ENCODE data around the gene RAB28. TPM values are rescaled to one million over a fixed set of nuclear protein-coding genes. Genes with fewer than 3 reads are reported as not detected.
"Not testable (repeated sequence)": the region's sequence is repeated elsewhere in the genome, so short reads cannot be mapped to it uniquely, and the experiment has no call there.

The RAB28 gene
- total RNA-seq, 2 experiments from 2014 or later: 15.6 to 16.7 TPM

- CTCF ChIA-PET: interaction anchor here (1.1 to 1.5 kb wide), 5 partner anchors 8 to 57 kb away, joined by 3 read pairs; no protein-coding TSS in a partner anchor
- Mint-ChIP-seq H3K4me3 (no peak overlapping the region), H3K27me3 (ENCODE audit: low read depth) (no peaks in the 10 kb centered on the region), H3K27ac (no peak overlapping the region), H3K9me3 (peaks cover 16% of the 10 kb centered on the region), H3K4me1 (ENCODE audit: low read depth) (peaks cover 30% of the 10 kb centered on the region), H3K36me3 (ENCODE audit: low read depth) (peaks cover 33% of the 10 kb centered on the region)
- intact Hi-C loops (cut with micrococcal nuclease): no loop called here
- no peak for DNase-seq
Measured at GRCh38 chr4:13432453-13432852, 51.7 kb downstream of the RAB28 start.

- H3K4me3 Mint-ChIP-seq: no peak overlapping the region
- CTCF ChIA-PET: interaction anchor here (0.5 to 1.5 kb wide), 10 partner anchors 9 to 287 kb away, joined by 3 to 5 read pairs (median 3); no protein-coding TSS in a partner anchor
- H3K4me1 Mint-ChIP-seq (ENCODE audit: low read depth): peaks cover 23% of the 10 kb centered on the region
- DNase-seq: no peak
- peaks cover 2% of the 10 kb centered on the region for H3K9me3 Mint-ChIP-seq
- H3K36me3 Mint-ChIP-seq (ENCODE audit: low read depth): peaks cover 26% of the 10 kb centered on the region
- H3K27me3 Mint-ChIP-seq (ENCODE audit: low read depth): no peaks in the 10 kb centered on the region
- H3K27ac Mint-ChIP-seq: no peak overlapping the region
- intact Hi-C loops (cut with micrococcal nuclease): loop anchor here (1.0 kb wide), 1 partner anchor 579 kb away; no protein-coding TSS in a partner anchor
Measured at GRCh38 chr4:13430834-13431568, 53.1 kb downstream of the RAB28 start.

GRCh38 chr4:13427599-13428325 is 56.4 kb downstream of the RAB28 start:
- H3K27me3 Mint-ChIP-seq (ENCODE audit: low read depth): no peaks in the 10 kb centered on the region
- CTCF ChIA-PET: interaction anchor here (0.6 kb wide), 2 partner anchors 38 to 619 kb away, joined by 3 read pairs; no protein-coding TSS in a partner anchor
- H3K4me1 Mint-ChIP-seq (ENCODE audit: low read depth): no peaks in the 10 kb centered on the region
- intact Hi-C loops (cut with micrococcal nuclease): no loop called here
- H3K36me3 Mint-ChIP-seq (ENCODE audit: low read depth): peaks cover 41% of the 10 kb centered on the region
- no peak overlapping the region for H3K27ac Mint-ChIP-seq
- no peak for DNase-seq
- H3K4me3 Mint-ChIP-seq: no peak overlapping the region
- H3K9me3 Mint-ChIP-seq: peaks cover 3% of the 10 kb centered on the region

GRCh38 chr4:13415068-13415785 is 68.9 kb downstream of the RAB28 start:
- Mint-ChIP-seq H3K27me3 (ENCODE audit: low read depth) (no peaks in the 10 kb centered on the region), H3K27ac (no peak overlapping the region), H3K36me3 (ENCODE audit: low read depth) (peaks cover 39% of the 10 kb centered on the region), H3K4me3 (no peak overlapping the region), H3K9me3 (peaks cover 18% of the 10 kb centered on the region), H3K4me1 (ENCODE audit: low read depth) (peaks cover 33% of the 10 kb centered on the region)
- intact Hi-C loops (cut with micrococcal nuclease): no loop called here
- DNase-seq: no peak
- CTCF ChIA-PET: no interaction called here

- Mint-ChIP-seq H3K4me1 (ENCODE audit: low read depth) (peaks cover 25% of the 10 kb centered on the region), H3K27me3 (ENCODE audit: low read depth) (no peaks in the 10 kb centered on the region), H3K27ac (no peak overlapping the region), H3K36me3 (ENCODE audit: low read depth) (peaks cover 35% of the 10 kb centered on the region), H3K4me3 (no peak overlapping the region), H3K9me3 (peaks cover 7% of the 10 kb centered on the region)
- intact Hi-C loops (cut with micrococcal nuclease): no loop called here
- DNase-seq: no peak
- CTCF ChIA-PET: interaction anchor here (1.0 kb wide), 1 partner anchor 18 kb away, joined by 3 read pairs; no protein-coding TSS in a partner anchor
Measured at GRCh38 chr4:13413729-13414437, 70.3 kb downstream of the RAB28 start.

- H3K4me3 Mint-ChIP-seq: no peak overlapping the region
- DNase-seq: no peak
- intact Hi-C loops (cut with micrococcal nuclease): no loop called here
- H3K9me3 Mint-ChIP-seq: peaks cover 6% of the 10 kb centered on the region
- no peak overlapping the region for H3K27ac Mint-ChIP-seq
- CTCF ChIA-PET: interaction anchor here (0.6 kb wide), 1 partner anchor 54 kb away, joined by 4 read pairs; no protein-coding TSS in a partner anchor
- H3K27me3 Mint-ChIP-seq (ENCODE audit: low read depth): no peaks in the 10 kb centered on the region
- peaks cover 25% of the 10 kb centered on the region for H3K36me3 Mint-ChIP-seq (ENCODE audit: low read depth)
- peaks cover 18% of the 10 kb centered on the region for H3K4me1 Mint-ChIP-seq (ENCODE audit: low read depth)
Measured at GRCh38 chr4:13411942-13412341, 72.2 kb downstream of the RAB28 start.

- no peak overlapping the region for H3K27ac Mint-ChIP-seq
- H3K9me3 Mint-ChIP-seq: peaks cover 12% of the 10 kb centered on the region
- peaks cover 18% of the 10 kb centered on the region for H3K4me1 Mint-ChIP-seq (ENCODE audit: low read depth)
- no peak overlapping the region for H3K4me3 Mint-ChIP-seq
- intact Hi-C loops (cut with micrococcal nuclease): no loop called here
- CTCF ChIA-PET: no interaction called here
- DNase-seq: no peak
- H3K27me3 Mint-ChIP-seq (ENCODE audit: low read depth): no peaks in the 10 kb centered on the region
- H3K36me3 Mint-ChIP-seq (ENCODE audit: low read depth): peaks cover 22% of the 10 kb centered on the region
Measured at GRCh38 chr4:13409324-13409723, 74.8 kb downstream of the RAB28 start.

GRCh38 chr4:13406156-13406555 is 78.0 kb downstream of the RAB28 start:
- H3K4me3 Mint-ChIP-seq; H3K27me3 Mint-ChIP-seq (ENCODE audit: low read depth); H3K27ac Mint-ChIP-seq; CTCF ChIA-PET; H3K4me1 Mint-ChIP-seq (ENCODE audit: low read depth); DNase-seq; intact Hi-C loops (cut with micrococcal nuclease): not testable (repeated sequence)
- Mint-ChIP-seq H3K9me3 (peaks cover 12% of the 10 kb centered on the region), H3K36me3 (ENCODE audit: low read depth) (peaks cover 22% of the 10 kb centered on the region)

GRCh38 chr4:13403833-13404232 is 80.3 kb downstream of the RAB28 start:
- Mint-ChIP-seq H3K36me3 (ENCODE audit: low read depth) (peaks cover 12% of the 10 kb centered on the region), H3K27me3 (ENCODE audit: low read depth) (no peaks in the 10 kb centered on the region), H3K4me3 (no peak overlapping the region), H3K9me3 (peaks cover 12% of the 10 kb centered on the region), H3K4me1 (ENCODE audit: low read depth) (no peaks in the 10 kb centered on the region), H3K27ac (no peak overlapping the region)
- CTCF ChIA-PET: no interaction called here
- intact Hi-C loops (cut with micrococcal nuclease): loop anchor here (5.0 kb wide), 1 partner anchor 143 kb away; no protein-coding TSS in a partner anchor
- DNase-seq: no peak

- intact Hi-C loops (cut with micrococcal nuclease): loop anchor here (5.0 kb wide), 1 partner anchor 144 kb away; no protein-coding TSS in a partner anchor
Measured at GRCh38 chr4:13403326-13403725, 80.8 kb downstream of the RAB28 start.

GRCh38 chr4:13399257-13399656 is 84.9 kb downstream of the RAB28 start:
- H3K27ac Mint-ChIP-seq: no peak overlapping the region
- CTCF ChIA-PET: no interaction called here
- intact Hi-C loops (cut with micrococcal nuclease): no loop called here
- no peaks in the 10 kb centered on the region for H3K36me3 Mint-ChIP-seq (ENCODE audit: low read depth)
- no peaks in the 10 kb centered on the region for H3K27me3 Mint-ChIP-seq (ENCODE audit: low read depth)
- no peak overlapping the region for H3K4me3 Mint-ChIP-seq
- peaks cover 1% of the 10 kb centered on the region for H3K4me1 Mint-ChIP-seq (ENCODE audit: low read depth)
- DNase-seq: no peak
- H3K9me3 Mint-ChIP-seq: no peaks in the 10 kb centered on the region

More at GRCh38 chr4:13403326-13403725, 80.8 kb downstream of the RAB28 start:
- DNase-seq: no peak
- Mint-ChIP-seq H3K27me3 (ENCODE audit: low read depth) (no peaks in the 10 kb centered on the region), H3K36me3 (ENCODE audit: low read depth) (peaks cover 12% of the 10 kb centered on the region), H3K27ac (no peak overlapping the region), H3K4me1 (ENCODE audit: low read depth) (no peaks in the 10 kb centered on the region), H3K9me3 (peaks cover 12% of the 10 kb centered on the region), H3K4me3 (no peak overlapping the region)
- CTCF ChIA-PET: no interaction called here

- H3K4me3 Mint-ChIP-seq: no peak overlapping the region
- CTCF ChIA-PET: no interaction called here
- no peak for DNase-seq
- no peak overlapping the region for H3K27ac Mint-ChIP-seq
- H3K27me3 Mint-ChIP-seq (ENCODE audit: low read depth): no peaks in the 10 kb centered on the region
- intact Hi-C loops (cut with micrococcal nuclease): no loop called here
- H3K36me3 Mint-ChIP-seq (ENCODE audit: low read depth): peaks cover 7% of the 10 kb centered on the region
- peaks cover 1% of the 10 kb centered on the region for H3K4me1 Mint-ChIP-seq (ENCODE audit: low read depth)
- H3K9me3 Mint-ChIP-seq: peaks cover 5% of the 10 kb centered on the region
Measured at GRCh38 chr4:13396161-13396560, 88.0 kb downstream of the RAB28 start.
